Measurements from ENCODE around the gene SLC66A3. TPM values are rescaled to one million over a fixed set of nuclear protein-coding genes. Genes with fewer than 3 reads are reported as not detected.

SLC66A3 gene
- total and polyA plus RNA-seq, 3 experiments from 2014 or later, result 10.3 to 70.5 (median 11.0) TPM

DNA sequence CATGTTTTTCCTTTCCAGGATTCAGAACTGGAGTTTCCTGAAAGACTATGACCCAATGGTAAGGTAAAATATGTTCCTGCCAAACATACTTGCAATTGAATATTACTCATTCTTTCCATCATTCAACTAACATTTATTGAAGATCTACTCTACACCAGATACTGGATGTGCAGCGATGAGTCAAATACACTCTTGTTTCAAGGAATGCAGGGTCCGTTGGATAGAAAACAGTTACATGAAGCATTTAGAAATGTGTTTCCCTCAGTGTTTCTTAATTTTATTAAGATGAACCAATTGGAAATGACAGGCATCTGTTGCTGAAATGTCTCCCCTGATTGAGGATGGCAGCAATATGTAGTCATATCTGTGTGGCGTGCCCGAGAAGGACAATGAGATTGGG, 14.8 kb upstream of the SLC66A3 start:
- Histone ChIP-seq H3K27ac (ENCODE audit: low read depth, low read length) (no peak overlapping the region), H3K4me1 (ENCODE audit: insufficient read depth, low read length) (no peaks in the 10 kb centered on the region), H3K4me3 (ENCODE audit: low read length) (no peak overlapping the region), H3K36me3 (ENCODE audit: insufficient read depth, low read length) (no peaks in the 10 kb centered on the region), H3K27me3 (ENCODE audit: insufficient read depth, low read length, poor library complexity, severe bottlenecking) (no peaks in the 10 kb centered on the region), H3K9me3 (ENCODE audit: low read length) (no peaks in the 10 kb centered on the region)
- H3K27ac Mint-ChIP-seq, result no peak overlapping the region
- no peaks in the 10 kb centered on the region for H3K9me3 Mint-ChIP-seq
- H3K36me3 Mint-ChIP-seq, result peaks cover 0 to 4% (median 2%) of the 10 kb centered on the region in 3 donors
- H3K4me3 Mint-ChIP-seq, result no peak overlapping the region
- ChIA-PET POLR2A (no interaction called here), CTCF (interaction anchor here (1.8 kb wide), 1 partner anchor 8 kb away, joined by 11 read pairs; a partner anchor contains a TSS)
- DNase-seq, result no peak
- no peaks in the 10 kb centered on the region for H3K4me1 Mint-ChIP-seq
- peaks cover 13 to 37% of the 10 kb centered on the region in 2 donors for H3K27me3 Mint-ChIP-seq

GRCh38 chr2:11141319-11141718, 13.9 kb upstream of the SLC66A3 start:
- Mint-ChIP-seq H3K27ac (no peak overlapping the region), H3K27me3 (peaks cover 13 to 32% of the 10 kb centered on the region in 2 donors), H3K36me3 (peaks cover 0 to 4% (median 2%) of the 10 kb centered on the region in 3 donors), H3K9me3 (no peaks in the 10 kb centered on the region), H3K4me1 (no peaks in the 10 kb centered on the region), H3K4me3 (no peak overlapping the region)
- no peaks in the 10 kb centered on the region for H3K4me1 ChIP-seq (ENCODE audit: insufficient read depth, low read length)
- no peak for DNase-seq
- H3K27me3 ChIP-seq (ENCODE audit: insufficient read depth, low read length, poor library complexity, severe bottlenecking), result no peaks in the 10 kb centered on the region
- no peak overlapping the region for H3K27ac ChIP-seq (ENCODE audit: low read depth, low read length)
- no peaks in the 10 kb centered on the region for H3K36me3 ChIP-seq (ENCODE audit: insufficient read depth, low read length)
- POLR2A ChIA-PET, result no interaction called here
- no peaks in the 10 kb centered on the region for H3K9me3 ChIP-seq (ENCODE audit: low read length)
- CTCF ChIA-PET, result interaction anchor here (1.8 kb wide), 1 partner anchor 9 kb away, joined by 11 read pairs; a partner anchor contains a TSS
- no peak overlapping the region for H3K4me3 ChIP-seq (ENCODE audit: low read length)

DNA sequence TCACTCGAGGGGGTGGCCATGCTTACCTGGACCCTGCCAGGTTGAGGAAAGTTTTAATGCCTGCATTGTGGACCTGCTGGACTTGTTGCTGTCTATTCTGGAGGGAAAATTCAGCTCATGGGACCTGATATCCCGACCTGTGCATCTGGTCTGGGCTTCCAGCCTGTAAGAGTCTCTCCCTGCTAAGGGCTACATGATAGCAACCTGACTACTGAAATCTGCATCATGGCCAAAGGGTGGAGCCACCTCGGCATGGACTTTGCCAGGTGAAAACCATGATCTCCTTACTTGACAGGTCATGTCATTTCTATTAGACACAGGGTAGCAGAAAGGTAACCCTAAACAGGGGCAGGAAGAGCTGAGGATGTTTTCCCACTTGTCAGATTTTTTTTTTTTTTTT, 12.9 kb upstream of the SLC66A3 start:
- ChIA-PET CTCF (interaction anchor here (1.8 kb wide), 1 partner anchor 10 kb away, joined by 11 read pairs; a partner anchor contains a TSS), POLR2A (no interaction called here)
- Mint-ChIP-seq H3K27ac (no peak overlapping the region), H3K27me3 (peaks cover 11 to 26% of the 10 kb centered on the region in 2 donors), H3K9me3 (no peaks in the 10 kb centered on the region), H3K4me3 (no peak overlapping the region), H3K36me3 (peaks cover 0 to 4% (median 0%) of the 10 kb centered on the region in 3 donors), H3K4me1 (no peaks in the 10 kb centered on the region)
- H3K4me1 ChIP-seq (ENCODE audit: insufficient read depth, low read length), result no peaks in the 10 kb centered on the region
- H3K27me3 ChIP-seq (ENCODE audit: insufficient read depth, low read length, poor library complexity, severe bottlenecking), result no peaks in the 10 kb centered on the region
- H3K4me3 ChIP-seq (ENCODE audit: low read length), result no peak overlapping the region
- H3K9me3 ChIP-seq (ENCODE audit: low read length), result no peaks in the 10 kb centered on the region
- H3K36me3 ChIP-seq (ENCODE audit: insufficient read depth, low read length), result no peaks in the 10 kb centered on the region
- no peak for DNase-seq
- no peak overlapping the region for H3K27ac ChIP-seq (ENCODE audit: low read depth, low read length)

DNA sequence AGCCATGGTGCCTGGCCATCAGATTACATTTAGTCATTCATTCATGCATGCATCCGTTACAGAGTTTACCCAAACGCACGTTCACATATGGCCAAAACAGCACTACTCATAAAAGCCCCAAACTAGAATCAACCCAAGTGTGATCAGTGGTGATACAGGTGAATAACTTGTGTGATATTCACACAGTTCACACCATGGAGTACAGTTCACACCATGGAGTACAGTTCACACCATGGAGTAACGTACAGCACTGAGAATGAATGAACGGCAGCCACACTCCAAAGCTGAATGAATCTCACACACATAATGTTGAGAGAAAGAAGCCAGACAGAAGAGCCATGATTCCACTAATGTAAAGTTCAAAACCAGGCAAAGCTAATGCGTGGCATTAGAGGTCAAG, 12.3 kb upstream of the SLC66A3 start:
- Mint-ChIP-seq H3K36me3 (peaks cover 0 to 4% (median 0%) of the 10 kb centered on the region in 3 donors), H3K4me1 (no peaks in the 10 kb centered on the region), H3K9me3 (no peaks in the 10 kb centered on the region), H3K27ac (no peak overlapping the region), H3K27me3 (peaks cover 11 to 25% of the 10 kb centered on the region in 2 donors), H3K4me3 (no peak overlapping the region)
- Histone ChIP-seq H3K27me3 (ENCODE audit: insufficient read depth, low read length, poor library complexity, severe bottlenecking) (no peaks in the 10 kb centered on the region), H3K27ac (ENCODE audit: low read depth, low read length) (no peak overlapping the region), H3K9me3 (ENCODE audit: low read length) (no peaks in the 10 kb centered on the region), H3K4me3 (ENCODE audit: low read length) (no peak overlapping the region), H3K36me3 (ENCODE audit: insufficient read depth, low read length) (no peaks in the 10 kb centered on the region), H3K4me1 (ENCODE audit: insufficient read depth, low read length) (no peaks in the 10 kb centered on the region)
- POLR2A ChIA-PET, result no interaction called here
- CTCF ChIA-PET, result interaction anchor here (0.6 kb wide), 1 partner anchor 10 kb away, joined by 3 read pairs; a partner anchor contains a TSS
- no peak for DNase-seq

GRCh38 chr2:11144077-11144737, 11.1 kb upstream of the SLC66A3 start:
- no peak overlapping the region for H3K27ac ChIP-seq (ENCODE audit: low read depth, low read length)
- no peak overlapping the region for H3K4me3 Mint-ChIP-seq
- no peaks in the 10 kb centered on the region for H3K4me1 Mint-ChIP-seq
- no peak overlapping the region for H3K27ac Mint-ChIP-seq
- H3K36me3 Mint-ChIP-seq, result peaks cover 0 to 4% (median 0%) of the 10 kb centered on the region in 3 donors
- H3K27me3 Mint-ChIP-seq, result peaks cover 11 to 22% of the 10 kb centered on the region in 2 donors
- H3K4me3 ChIP-seq (ENCODE audit: low read length), result no peak overlapping the region
- ChIA-PET POLR2A (no interaction called here), CTCF (interaction anchor here (1.2 to 1.8 kb wide), 2 partner anchors 12 to 14 kb away, joined by 5 to 8 read pairs; a partner anchor contains a TSS)
- H3K36me3 ChIP-seq (ENCODE audit: insufficient read depth, low read length), result no peaks in the 10 kb centered on the region
- no peaks in the 10 kb centered on the region for H3K9me3 ChIP-seq (ENCODE audit: low read length)
- H3K27me3 ChIP-seq (ENCODE audit: insufficient read depth, low read length, poor library complexity, severe bottlenecking), result no peaks in the 10 kb centered on the region
- no peaks in the 10 kb centered on the region for H3K4me1 ChIP-seq (ENCODE audit: insufficient read depth, low read length)
- DNase-seq, result no peak
- no peaks in the 10 kb centered on the region for H3K9me3 Mint-ChIP-seq

- Histone ChIP-seq H3K4me1 (ENCODE audit: insufficient read depth, low read length) (no peaks in the 10 kb centered on the region), H3K27me3 (ENCODE audit: insufficient read depth, low read length, poor library complexity, severe bottlenecking) (no peaks in the 10 kb centered on the region), H3K9me3 (ENCODE audit: low read length) (no peaks in the 10 kb centered on the region), H3K4me3 (ENCODE audit: low read length) (no peak overlapping the region), H3K27ac (ENCODE audit: low read depth, low read length) (no peak overlapping the region), H3K36me3 (ENCODE audit: insufficient read depth, low read length) (no peaks in the 10 kb centered on the region)
- H3K4me1 Mint-ChIP-seq, result no peaks in the 10 kb centered on the region
- no peak for DNase-seq
- ChIA-PET POLR2A (no interaction called here), CTCF (interaction anchor here (1.2 to 1.8 kb wide), 2 partner anchors 12 to 15 kb away, joined by 5 to 8 read pairs; a partner anchor contains a TSS)
- peaks cover 0 to 4% (median 0%) of the 10 kb centered on the region in 3 donors for H3K36me3 Mint-ChIP-seq
- H3K9me3 Mint-ChIP-seq, result no peaks in the 10 kb centered on the region
- H3K27ac Mint-ChIP-seq, result no peak overlapping the region
- no peak overlapping the region for H3K4me3 Mint-ChIP-seq
- H3K27me3 Mint-ChIP-seq, result peaks cover 11 to 22% of the 10 kb centered on the region in 2 donors
These were observed 10.6 kb upstream of the SLC66A3 start for GRCh38 chr2:11144738-11145079.

DNA sequence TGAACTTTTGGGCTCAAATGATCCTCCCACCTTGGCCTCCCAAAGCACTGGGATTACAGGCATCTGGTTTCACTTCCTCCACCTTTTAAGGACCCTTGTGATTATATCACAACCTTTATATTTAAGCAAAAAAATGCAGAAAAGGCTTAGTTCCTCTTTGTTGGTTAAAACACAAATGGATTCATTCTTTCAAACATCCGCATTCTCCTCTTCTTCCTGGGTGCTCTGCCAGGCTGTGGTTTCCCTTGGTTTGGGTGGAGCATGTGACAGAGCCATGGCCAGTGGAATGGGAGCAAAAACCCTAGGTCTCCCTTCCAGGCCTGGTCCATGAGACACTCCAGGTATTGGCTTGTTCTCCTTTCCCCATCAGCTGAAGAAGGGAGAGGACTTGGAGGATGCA, 9.9 kb upstream of the SLC66A3 start:
- POLR2A ChIA-PET, result no interaction called here
- H3K27me3 Mint-ChIP-seq, result peaks cover 11 to 21% of the 10 kb centered on the region in 2 donors
- Histone ChIP-seq H3K27me3 (ENCODE audit: insufficient read depth, low read length, poor library complexity, severe bottlenecking) (no peaks in the 10 kb centered on the region), H3K4me3 (ENCODE audit: low read length) (no peak overlapping the region), H3K9me3 (ENCODE audit: low read length) (no peaks in the 10 kb centered on the region), H3K36me3 (ENCODE audit: insufficient read depth, low read length) (no peaks in the 10 kb centered on the region), H3K27ac (ENCODE audit: low read depth, low read length) (no peak overlapping the region), H3K4me1 (ENCODE audit: insufficient read depth, low read length) (no peaks in the 10 kb centered on the region)
- CTCF ChIA-PET, result interaction anchor here (1.8 kb wide), 1 partner anchor 13 kb away, joined by 8 read pairs; a partner anchor contains a TSS
- H3K36me3 Mint-ChIP-seq, result peaks cover 0 to 4% (median 0%) of the 10 kb centered on the region in 3 donors
- DNase-seq, result no peak
- H3K4me3 Mint-ChIP-seq, result no peak overlapping the region
- no peak overlapping the region for H3K27ac Mint-ChIP-seq
- H3K9me3 Mint-ChIP-seq, result no peaks in the 10 kb centered on the region
- H3K4me1 Mint-ChIP-seq, result no peaks in the 10 kb centered on the region

DNA sequence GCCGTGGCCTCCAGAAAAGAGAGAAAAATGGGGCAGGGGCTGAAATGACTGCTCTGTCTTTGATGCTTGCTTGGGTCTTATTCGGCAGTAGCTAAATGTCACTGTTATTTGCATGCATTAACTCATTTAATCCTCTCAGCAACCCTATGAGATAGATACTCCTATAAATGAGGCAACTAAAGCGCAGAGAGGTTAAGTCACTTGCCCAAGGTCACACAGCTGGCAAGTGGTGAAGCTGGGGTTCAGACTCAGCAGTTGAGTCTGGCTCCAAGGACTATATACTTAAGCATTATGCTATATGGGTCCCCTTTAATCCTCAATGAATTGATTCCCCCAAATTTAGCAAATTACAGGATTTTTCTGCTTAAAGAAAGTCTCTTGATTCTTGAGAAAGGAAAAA, 9.2 kb upstream of the SLC66A3 start:
- Histone ChIP-seq H3K27ac (ENCODE audit: low read depth, low read length) (no peak overlapping the region), H3K9me3 (ENCODE audit: low read length) (no peaks in the 10 kb centered on the region), H3K36me3 (ENCODE audit: insufficient read depth, low read length) (no peaks in the 10 kb centered on the region), H3K4me1 (ENCODE audit: insufficient read depth, low read length) (no peaks in the 10 kb centered on the region), H3K4me3 (ENCODE audit: low read length) (no peak overlapping the region), H3K27me3 (ENCODE audit: insufficient read depth, low read length, poor library complexity, severe bottlenecking) (no peaks in the 10 kb centered on the region)
- Mint-ChIP-seq H3K9me3 (no peaks in the 10 kb centered on the region), H3K27ac (no peak overlapping the region), H3K4me3 (no peak overlapping the region), H3K27me3 (peaks cover 7 to 15% of the 10 kb centered on the region in 2 donors), H3K36me3 (peaks cover 0 to 4% (median 0%) of the 10 kb centered on the region in 3 donors), H3K4me1 (no peaks in the 10 kb centered on the region)
- ChIA-PET CTCF (interaction anchor here (2.6 kb wide), 1 partner anchor 14 kb away, joined by 8 read pairs; a partner anchor contains a TSS), POLR2A (no interaction called here)
- no peak for DNase-seq
